ENCODE measurements around the gene CPNE2.

DNA sequence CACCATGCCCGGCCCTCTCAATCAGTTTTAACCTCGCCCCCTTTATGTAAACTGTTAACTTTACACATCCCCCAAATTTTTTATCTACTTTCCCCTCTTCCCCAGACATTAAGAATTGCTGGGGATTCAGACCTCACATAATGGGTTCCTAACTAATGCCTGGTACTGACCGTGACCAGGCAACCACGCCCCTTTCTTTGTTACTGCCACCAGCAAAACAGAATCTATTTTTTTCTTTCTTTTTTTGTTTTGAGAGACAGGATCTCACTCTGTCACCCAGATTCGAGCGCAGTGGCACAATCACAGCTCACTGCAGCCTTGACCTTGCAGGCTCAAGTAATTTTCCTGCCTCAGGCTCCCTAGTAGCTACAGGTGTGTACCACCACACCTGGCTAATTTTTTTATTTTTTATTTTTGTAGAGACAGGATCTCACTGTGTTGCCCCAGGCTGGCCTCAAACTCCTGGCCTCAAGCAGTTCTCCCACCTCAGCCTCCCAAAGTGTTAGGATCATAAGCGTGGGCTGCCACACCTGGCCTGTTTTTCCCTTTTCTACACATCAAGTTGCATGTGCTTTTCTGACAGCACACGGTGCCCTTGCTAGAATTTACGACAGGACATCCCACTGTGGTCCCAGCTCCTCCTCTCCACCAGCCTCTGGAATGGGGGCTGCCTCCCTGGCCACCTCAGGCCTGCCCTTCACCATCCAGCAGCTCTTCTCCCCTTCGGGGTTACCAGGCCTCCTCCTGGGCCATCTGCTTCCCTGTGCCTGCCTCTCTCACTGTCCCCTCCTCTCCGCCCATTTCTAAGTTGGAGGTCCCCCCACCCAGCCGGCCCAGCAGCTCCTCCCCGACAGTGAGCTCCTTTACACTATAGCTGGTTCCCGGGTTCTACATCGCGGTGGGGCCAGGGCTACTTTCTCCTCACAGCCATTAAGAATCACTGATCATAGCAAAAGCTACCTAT is 10.8 kb downstream of the CPNE2 start:
- no peak for TF ChIP-seq POLR2A (IDR thresholded peaks at IDR 0.05)
- TF ChIP-seq, protein P1, sequence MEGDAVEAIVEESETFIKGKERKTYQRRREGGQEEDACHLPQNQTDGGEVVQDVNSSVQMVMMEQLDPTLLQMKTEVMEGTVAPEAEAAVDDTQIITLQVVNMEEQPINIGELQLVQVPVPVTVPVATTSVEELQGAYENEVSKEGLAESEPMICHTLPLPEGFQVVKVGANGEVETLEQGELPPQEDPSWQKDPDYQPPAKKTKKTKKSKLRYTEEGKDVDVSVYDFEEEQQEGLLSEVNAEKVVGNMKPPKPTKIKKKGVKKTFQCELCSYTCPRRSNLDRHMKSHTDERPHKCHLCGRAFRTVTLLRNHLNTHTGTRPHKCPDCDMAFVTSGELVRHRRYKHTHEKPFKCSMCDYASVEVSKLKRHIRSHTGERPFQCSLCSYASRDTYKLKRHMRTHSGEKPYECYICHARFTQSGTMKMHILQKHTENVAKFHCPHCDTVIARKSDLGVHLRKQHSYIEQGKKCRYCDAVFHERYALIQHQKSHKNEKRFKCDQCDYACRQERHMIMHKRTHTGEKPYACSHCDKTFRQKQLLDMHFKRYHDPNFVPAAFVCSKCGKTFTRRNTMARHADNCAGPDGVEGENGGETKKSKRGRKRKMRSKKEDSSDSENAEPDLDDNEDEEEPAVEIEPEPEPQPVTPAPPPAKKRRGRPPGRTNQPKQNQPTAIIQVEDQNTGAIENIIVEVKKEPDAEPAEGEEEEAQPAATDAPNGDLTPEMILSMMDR (IDR thresholded peaks at IDR 0.05) = no peak
